Panc1 (cell line): ENCODE results near the gene GALNTL6.

Source experiments
- POLR2AphosphoS5 ChIP-seq: IDR thresholded peaks from 2 replicates; pipeline ENCODE4 v1.6.1; 2012; ENCODE audit warnings: mild to moderate bottlenecking, low read depth, low read length, moderate library complexity
- TF ChIP-seq, protein P1 (sequence below): fragments of 450-650 bp; IDR thresholded peaks from 2 replicates; pipeline ENCODE4 v1.5.1; 2017; ENCODE audit warnings: mild to moderate bottlenecking
- TF ChIP-seq, protein P2 (sequence below), 2 experiments: IDR thresholded peaks; 2 replicates each; pipeline ENCODE4 v1.6.1; 2011 to 2012; ENCODE audit warnings: low read depth in 2 of 2, control low read depth in 1 of 2, low read length in 1 of 2, mild to moderate bottlenecking in 1 of 2, moderate library complexity in 1 of 2; ENCODE audit not compliant: insufficient read depth in 1 of 2

DNA sequence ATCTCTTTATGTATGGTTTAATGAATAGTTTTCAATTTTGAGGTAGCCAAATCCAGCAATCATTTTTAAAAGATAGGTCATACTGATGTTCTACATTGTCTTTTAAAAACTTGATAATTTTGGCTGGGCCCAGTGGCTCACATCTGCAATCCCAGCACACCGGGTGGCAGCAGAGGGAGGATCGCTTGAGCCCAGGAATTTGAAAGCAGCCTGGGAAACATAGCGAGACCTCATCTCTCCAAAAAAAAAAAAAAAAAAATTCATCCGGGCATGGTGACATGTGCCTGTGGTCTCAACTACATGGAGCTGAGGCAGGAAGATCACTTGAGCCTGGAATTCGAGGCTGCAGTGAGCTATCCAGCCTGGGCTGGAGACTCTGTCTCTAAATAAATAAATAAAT is 419.8 kb downstream of the GALNTL6 start:
- TF ChIP-seq, protein P1, sequence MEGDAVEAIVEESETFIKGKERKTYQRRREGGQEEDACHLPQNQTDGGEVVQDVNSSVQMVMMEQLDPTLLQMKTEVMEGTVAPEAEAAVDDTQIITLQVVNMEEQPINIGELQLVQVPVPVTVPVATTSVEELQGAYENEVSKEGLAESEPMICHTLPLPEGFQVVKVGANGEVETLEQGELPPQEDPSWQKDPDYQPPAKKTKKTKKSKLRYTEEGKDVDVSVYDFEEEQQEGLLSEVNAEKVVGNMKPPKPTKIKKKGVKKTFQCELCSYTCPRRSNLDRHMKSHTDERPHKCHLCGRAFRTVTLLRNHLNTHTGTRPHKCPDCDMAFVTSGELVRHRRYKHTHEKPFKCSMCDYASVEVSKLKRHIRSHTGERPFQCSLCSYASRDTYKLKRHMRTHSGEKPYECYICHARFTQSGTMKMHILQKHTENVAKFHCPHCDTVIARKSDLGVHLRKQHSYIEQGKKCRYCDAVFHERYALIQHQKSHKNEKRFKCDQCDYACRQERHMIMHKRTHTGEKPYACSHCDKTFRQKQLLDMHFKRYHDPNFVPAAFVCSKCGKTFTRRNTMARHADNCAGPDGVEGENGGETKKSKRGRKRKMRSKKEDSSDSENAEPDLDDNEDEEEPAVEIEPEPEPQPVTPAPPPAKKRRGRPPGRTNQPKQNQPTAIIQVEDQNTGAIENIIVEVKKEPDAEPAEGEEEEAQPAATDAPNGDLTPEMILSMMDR = no peak
- TF ChIP-seq, protein P2, sequence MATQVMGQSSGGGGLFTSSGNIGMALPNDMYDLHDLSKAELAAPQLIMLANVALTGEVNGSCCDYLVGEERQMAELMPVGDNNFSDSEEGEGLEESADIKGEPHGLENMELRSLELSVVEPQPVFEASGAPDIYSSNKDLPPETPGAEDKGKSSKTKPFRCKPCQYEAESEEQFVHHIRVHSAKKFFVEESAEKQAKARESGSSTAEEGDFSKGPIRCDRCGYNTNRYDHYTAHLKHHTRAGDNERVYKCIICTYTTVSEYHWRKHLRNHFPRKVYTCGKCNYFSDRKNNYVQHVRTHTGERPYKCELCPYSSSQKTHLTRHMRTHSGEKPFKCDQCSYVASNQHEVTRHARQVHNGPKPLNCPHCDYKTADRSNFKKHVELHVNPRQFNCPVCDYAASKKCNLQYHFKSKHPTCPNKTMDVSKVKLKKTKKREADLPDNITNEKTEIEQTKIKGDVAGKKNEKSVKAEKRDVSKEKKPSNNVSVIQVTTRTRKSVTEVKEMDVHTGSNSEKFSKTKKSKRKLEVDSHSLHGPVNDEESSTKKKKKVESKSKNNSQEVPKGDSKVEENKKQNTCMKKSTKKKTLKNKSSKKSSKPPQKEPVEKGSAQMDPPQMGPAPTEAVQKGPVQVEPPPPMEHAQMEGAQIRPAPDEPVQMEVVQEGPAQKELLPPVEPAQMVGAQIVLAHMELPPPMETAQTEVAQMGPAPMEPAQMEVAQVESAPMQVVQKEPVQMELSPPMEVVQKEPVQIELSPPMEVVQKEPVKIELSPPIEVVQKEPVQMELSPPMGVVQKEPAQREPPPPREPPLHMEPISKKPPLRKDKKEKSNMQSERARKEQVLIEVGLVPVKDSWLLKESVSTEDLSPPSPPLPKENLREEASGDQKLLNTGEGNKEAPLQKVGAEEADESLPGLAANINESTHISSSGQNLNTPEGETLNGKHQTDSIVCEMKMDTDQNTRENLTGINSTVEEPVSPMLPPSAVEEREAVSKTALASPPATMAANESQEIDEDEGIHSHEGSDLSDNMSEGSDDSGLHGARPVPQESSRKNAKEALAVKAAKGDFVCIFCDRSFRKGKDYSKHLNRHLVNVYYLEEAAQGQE (IDR thresholded peaks at IDR 0.05; ENCODE audit: insufficient read depth in 1 of 2, low read depth in 2 of 2, low read length in 1 of 2) = no peak
- no peak for TF ChIP-seq POLR2AphosphoS5
